ENCODE results near the gene STXBP1. TPM values are rescaled to one million over a fixed set of nuclear protein-coding genes. Genes with fewer than 3 reads are reported as not detected.

Gene STXBP1
- total and polyA plus RNA-seq, 2 of the 8 experiments (the other 6 are each of a cell fraction or from before 2014, with no cell fraction given) = 11.5 to 60.9 TPM

GRCh38 chr9:127733614-127734013 lies 121.5 kb downstream of the STXBP1 start:
- DNase-seq (ENCODE audit: low read depth in 1 of 2, low spot score in 2 of 2) (no peak), FAIRE-seq (no peak)
- ChIA-PET CTCF (ENCODE audit: partially characterized antibody) (interaction anchor here (0.6 to 4.1 kb wide), 26 partner anchors 9 to 230 kb away, joined by 3 to 34 read pairs (median 5); partner anchors contain the start of genes CFAP157, PTRH1 and TTC16), POLR2A (ENCODE audit: partially characterized antibody) (interaction anchor here (1.1 to 2.7 kb wide), 3 partner anchors 9 to 193 kb away, joined by 4 to 11 read pairs (median 7); no protein-coding TSS in a partner anchor)
- H2AFZ ChIP-seq (ENCODE audit: low read length) = no peak overlapping the region
- 0 out of 2 replicates have a peak, but pooled peaks cover 2% of the 10 kb centered on the region for H3K23me2 ChIP-seq (ENCODE audit: low read depth, low read length)
- H2BK5ac ChIP-seq (ENCODE audit: low read depth, low read length) = no peak overlapping the region
- no peaks in the 10 kb centered on the region for H3K79me1 ChIP-seq (ENCODE audit: low read depth, low read length)
- peaks cover 3 to 11% (median 6%) of the 10 kb centered on the region in 4 experiments; a peak in 6 of 7 replicates for H3K4me1 ChIP-seq (replicated peaks in 1 of 4; ENCODE audit: control insufficient read depth in 3 of 4, insufficient read depth in 4 of 4, low read length in 3 of 4)
- no peak overlapping the region for H3K4me3 ChIP-seq (ENCODE audit: extremely low read depth in 1 of 4, insufficient read depth in 2 of 4, low read depth in 3 of 4, low read length in 4 of 4)
- no peak overlapping the region for H2BK120ac ChIP-seq (replicated peaks; ENCODE audit: low read depth, low read length)
- H3K36me3 ChIP-seq (ENCODE audit: control insufficient read depth in 2 of 4, insufficient read depth in 4 of 4, low read length in 3 of 4) = no peaks in the 10 kb centered on the region
- no peak overlapping the region for H4K8ac ChIP-seq (ENCODE audit: extremely low read depth, insufficient read depth, low read length)
- H4K5ac ChIP-seq (ENCODE audit: insufficient read length, low read depth, low read length) = no peak overlapping the region
- H3K4me2 ChIP-seq (ENCODE audit: insufficient read depth in 1 of 2, low read depth in 2 of 2, low read length in 2 of 2) = no peak overlapping the region; a peak in 1 of 4 replicates
- H2BK15ac ChIP-seq (ENCODE audit: low read length) = no peak overlapping the region
- H3K27ac ChIP-seq (ENCODE audit: low read depth, low read length) = no peak overlapping the region
- H2BK20ac ChIP-seq (ENCODE audit: low read length) = no peak overlapping the region
- H3K4ac ChIP-seq (replicated peaks; ENCODE audit: insufficient read length, low read depth, low read length) = no peak overlapping the region
- no peaks in the 10 kb centered on the region for H3K27me3 ChIP-seq (replicated peaks in 1 of 4; ENCODE audit: control insufficient read depth in 3 of 4, extremely low read depth in 1 of 4, insufficient read depth in 3 of 4, low read length in 3 of 4)
- no peak overlapping the region for H3K14ac ChIP-seq (ENCODE audit: insufficient read length)
- H2BK12ac ChIP-seq (ENCODE audit: low read depth, low read length) = peak overlapping the region; percentile 39; the same call in 1 of the 2 replicates
- H3K56ac ChIP-seq (replicated peaks; ENCODE audit: insufficient read length, low read depth, low read length) = no peak overlapping the region
- no peak overlapping the region for H3K18ac ChIP-seq (ENCODE audit: extremely low read depth, low read length)
- peak overlapping the region in 1 of 4 experiments; percentile 3; a peak in 2 of 7 replicates for H3K9ac ChIP-seq (replicated peaks in 1 of 4; ENCODE audit: extremely low read depth in 1 of 4, low read depth in 3 of 4, low read length in 3 of 4)
- WGBS, 2 experiments (ENCODE audit: extremely low coverage in 1 of 2, insufficient coverage in 1 of 2, insufficient read length in 1 of 2, insufficient replicate concordance in 2 of 2, low coverage in 1 of 2, low lambda C conversion rate in 2 of 2, missing lambda C conversion rate in 1 of 2) = 92% methylated on average over 2 of the region's 2 CpGs; no CpG with 5 or more reads in 1 of the 2 experiments
- peaks cover 0 to 2% of the 10 kb centered on the region in 2 experiments for H4K20me1 ChIP-seq (replicated peaks in 1 of 2; ENCODE audit: control insufficient read depth in 1 of 2, insufficient read depth in 2 of 2, low read length in 2 of 2)
- no peaks in the 10 kb centered on the region for H3K9me3 ChIP-seq (ENCODE audit: insufficient read depth in 2 of 2, low read depth in 1 of 2, low read length in 1 of 2)
- H3K79me2 ChIP-seq (ENCODE audit: control insufficient read depth in 1 of 2, insufficient read depth in 2 of 2, low read length in 2 of 2) = no peaks in the 10 kb centered on the region
- H2AK5ac ChIP-seq (ENCODE audit: low read depth, low read length) = 0 out of 2 replicates have a peak overlapping the region, but pooled peaks have one; percentile 15
- no peak overlapping the region for H4K91ac ChIP-seq (replicated peaks; ENCODE audit: insufficient read length, low read length)
- H3K23ac ChIP-seq (ENCODE audit: insufficient read length) = no peak overlapping the region
- TF ChIP-seq CHD1 (IDR thresholded peaks at IDR 0.05; ENCODE audit: low read depth, low read length) (no peak), TEAD4 (IDR thresholded peaks at IDR 0.05; ENCODE audit: low read depth, low read length) (no peak), EGR1 (IDR thresholded peaks at IDR 0.05; ENCODE audit: borderline replicate concordance, low read depth, low read length) (no peak), RAD21 (IDR thresholded peaks at IDR 0.05 in 1 of 2, conservative IDR thresholded peaks at IDR 0.05 in 1 of 2; ENCODE audit: low read depth in 2 of 2, low read length in 2 of 2) (no peak), TBP (IDR thresholded peaks at IDR 0.05; ENCODE audit: low read depth, low read length) (no peak), POLR2AphosphoS5 (IDR thresholded peaks at IDR 0.05; ENCODE audit: low read depth, low read length) (no peak)
